PC-9 (cell line): ENCODE measurements around the gene TCF12. TPM values are rescaled to one million over a fixed set of nuclear protein-coding genes. Genes with fewer than 3 reads are reported as not detected.

ENCODE experiments used
- BruUV-seq: library from RNA; stranded (reverse); fragments of 400-500 nt; replicated peaks from 2 replicates; lab custom pipeline; 2021; lab: Mats Ljungman, UMichigan
- CTCF ChIA-PET: fragments of 300-600 bp; sonication (Branson Sonifier 250); formaldehyde crosslinking; loops from one replicate; lab custom pipeline; 2022; ENCODE audit warnings: antibody characterized with exemption; lab: Charles Lee
- POLR2A ChIA-PET: fragments of 300-600 bp; sonication (Branson Sonifier 250); formaldehyde crosslinking; loops from one replicate; lab custom pipeline; 2022; ENCODE audit warnings: antibody characterized with exemption; ENCODE audit not compliant: unreplicated experiment; lab: Charles Lee
- DNase-seq, 2 experiments: peaks; one replicate each; pipeline versions ENCODE4 v3.0.0 to v3.0.0-alpha.2; 2015 to 2022; ENCODE audit warnings: mixed read lengths in 1 of 2
- H2AFZ ChIP-seq: fragments of 200-600 bp; sonication (generic); 2 replicates; pipeline ENCODE4 v1.8.1; 2017; ENCODE audit warnings: antibody characterized with exemption
- H3F3A ChIP-seq: fragments of 200-600 bp; sonication (generic); 2 replicates; pipeline ENCODE4 v1.8.1; 2017; ENCODE audit warnings: antibody characterized with exemption, mild to moderate bottlenecking, low read depth; ENCODE audit not compliant: insufficient read depth
- H3K27ac ChIP-seq: fragments of 200-600 bp; sonication (generic); 2 replicates; pipeline ENCODE4 v1.6.1; 2016; ENCODE audit warnings: mixed run types
- H3K27me3 ChIP-seq: fragments of 200-600 bp; sonication (generic); 2 replicates; pipeline ENCODE4 v1.6.1; 2016; ENCODE audit warnings: low read depth, mixed run types; ENCODE audit not compliant: insufficient read depth
- H3K36me3 ChIP-seq: fragments of 200-600 bp; sonication (generic); 2 replicates; pipeline ENCODE4 v1.6.1; 2016; ENCODE audit warnings: low read depth, mixed run types
- H3K4me1 ChIP-seq: fragments of 200-600 bp; sonication (generic); replicated peaks from 2 replicates; pipeline ENCODE4 v1.6.1; 2016; ENCODE audit warnings: mixed run types; ENCODE audit not compliant: insufficient read depth
- H3K4me2 ChIP-seq: fragments of 200-600 bp; sonication (generic); 2 replicates; pipeline ENCODE4 v1.6.1; 2017; ENCODE audit warnings: mixed run types
- H3K4me3 ChIP-seq: fragments of 200-600 bp; sonication (generic); 2 replicates; pipeline ENCODE4 v1.6.1; 2016; ENCODE audit warnings: mixed run types
- H3K79me2 ChIP-seq: fragments of 200-600 bp; sonication (generic); 2 replicates; pipeline ENCODE4 v1.6.1; 2017; ENCODE audit warnings: low read depth, mixed run types
- H3K9me2 ChIP-seq: fragments of 200-600 bp; sonication (generic); 2 replicates; pipeline ENCODE4 v1.8.1; 2017; ENCODE audit warnings: mild to moderate bottlenecking; ENCODE audit not compliant: insufficient read depth
- H3K9me3 ChIP-seq: fragments of 200-600 bp; sonication (generic); 2 replicates; pipeline ENCODE4 v1.8.1; 2016; ENCODE audit warnings: low read depth; ENCODE audit not compliant: insufficient read depth
- H4K20me1 ChIP-seq: fragments of 200-600 bp; sonication (generic); 2 replicates; pipeline ENCODE4 v1.8.1; 2017; ENCODE audit not compliant: insufficient read depth
- CTCF ChIP-seq: fragments of 200-600 bp; sonication (generic); conservative IDR thresholded peaks from 2 replicates; pipeline ENCODE4 v1.6.1; 2017; ENCODE audit warnings: mixed run types, antibody characterized with exemption, mild to moderate bottlenecking, moderate library complexity
- EZH2 ChIP-seq: fragments of 200-600 bp; sonication (generic); IDR thresholded peaks from 2 replicates; pipeline ENCODE4 v1.8.0; 2017; ENCODE audit warnings: antibody characterized with exemption, low read depth
- intact Hi-C: fragments of 100-400 bp; cut with micrococcal nuclease; formaldehyde crosslinking; loops from one replicate; pipeline ENCODE4 v1.10.0; 2022; ENCODE audit not compliant: unreplicated experiment
- total RNA-seq: library from RNA; stranded (reverse); gene quantifications from 2 replicates; pipeline ENCODE4 v1.2.3, GENCODE V29; 2021

Gene TCF12
- total RNA-seq, 1 experiment from 2014 or later = 60.1 TPM

DNA sequence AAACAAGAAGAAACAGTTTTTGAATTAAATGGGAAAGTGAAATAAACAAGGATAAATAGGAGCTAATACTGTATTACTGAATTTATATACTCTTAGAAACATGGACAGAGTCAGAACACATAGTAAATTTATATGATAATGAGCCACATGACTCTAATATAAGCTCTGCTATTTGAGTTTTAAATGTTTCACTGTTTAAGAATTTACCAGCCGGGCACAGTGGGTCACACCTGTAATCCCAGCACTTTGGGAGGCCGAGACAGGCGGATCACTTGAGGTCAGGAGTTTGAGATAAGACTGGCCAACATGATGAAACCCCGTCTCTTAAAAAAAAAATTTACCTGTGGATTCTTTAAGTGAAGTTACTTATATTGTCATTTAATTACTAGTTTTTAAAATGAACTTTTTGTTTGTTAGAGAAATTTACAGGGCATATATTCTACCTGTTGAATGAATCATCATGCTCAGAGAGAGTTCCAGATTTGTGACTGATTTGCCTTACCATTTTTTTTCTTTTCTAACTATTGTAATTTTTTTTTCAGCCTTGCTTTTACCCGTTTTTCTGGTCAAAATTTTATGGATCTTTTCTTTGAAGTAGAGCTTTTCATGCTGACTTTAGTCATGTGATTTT, 125.7 kb downstream of the TCF12 start:
- ChIA-PET POLR2A (no interaction called here), CTCF (no interaction called here)
- no peaks in the 10 kb centered on the region for H3K4me1 ChIP-seq
- no peak overlapping the region for H2AFZ ChIP-seq
- H3F3A ChIP-seq = no peaks in the 10 kb centered on the region
- H3K9me2 ChIP-seq = no peaks in the 10 kb centered on the region
- no peaks in the 10 kb centered on the region for H3K9me3 ChIP-seq
- H3K27me3 ChIP-seq = no peaks in the 10 kb centered on the region
- no peaks in the 10 kb centered on the region for H4K20me1 ChIP-seq
- no peaks in the 10 kb centered on the region for H3K79me2 ChIP-seq
- no peak overlapping the region for H3K4me3 ChIP-seq
- intact Hi-C loops = no loop called here
- TF ChIP-seq CTCF (no peak), EZH2 (no peak)
- no TSS peak for BruUV-seq
- H3K27ac ChIP-seq = no peak overlapping the region
- no peak overlapping the region for H3K4me2 ChIP-seq
- DNase-seq = no peak
- no peaks in the 10 kb centered on the region for H3K36me3 ChIP-seq

DNA sequence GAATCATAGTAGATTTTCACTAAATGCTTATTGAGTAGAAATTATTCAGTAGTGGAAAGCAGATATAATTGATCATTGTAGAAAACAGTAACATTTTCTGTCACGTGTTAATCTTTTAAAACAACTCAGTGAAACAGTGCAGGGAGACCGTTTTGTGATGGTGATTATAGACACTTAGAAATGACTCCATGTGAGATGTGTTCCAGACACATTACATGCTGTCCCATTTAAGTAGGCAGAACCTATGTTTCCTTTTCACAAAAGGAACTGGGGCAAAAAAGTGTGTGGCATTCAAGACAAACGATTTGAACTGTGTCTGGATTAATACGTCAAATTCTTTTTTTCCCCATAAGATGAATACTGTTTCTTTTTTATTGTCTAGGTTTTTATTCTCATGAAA, 126.5 kb downstream of the TCF12 start:
- Histone ChIP-seq H3K27ac (no peak overlapping the region), H3K27me3 (no peaks in the 10 kb centered on the region), H3F3A (no peaks in the 10 kb centered on the region), H3K4me1 (no peaks in the 10 kb centered on the region), H2AFZ (no peak overlapping the region), H3K36me3 (no peaks in the 10 kb centered on the region), H3K9me2 (no peaks in the 10 kb centered on the region), H3K9me3 (no peaks in the 10 kb centered on the region), H3K79me2 (no peaks in the 10 kb centered on the region), H4K20me1 (no peaks in the 10 kb centered on the region), H3K4me2 (no peak overlapping the region), H3K4me3 (no peak overlapping the region)
- no TSS peak for BruUV-seq
- no peak for DNase-seq
- TF ChIP-seq CTCF (no peak), EZH2 (no peak)
- POLR2A ChIA-PET = no interaction called here
- CTCF ChIA-PET = no interaction called here
- intact Hi-C loops = no loop called here

DNA sequence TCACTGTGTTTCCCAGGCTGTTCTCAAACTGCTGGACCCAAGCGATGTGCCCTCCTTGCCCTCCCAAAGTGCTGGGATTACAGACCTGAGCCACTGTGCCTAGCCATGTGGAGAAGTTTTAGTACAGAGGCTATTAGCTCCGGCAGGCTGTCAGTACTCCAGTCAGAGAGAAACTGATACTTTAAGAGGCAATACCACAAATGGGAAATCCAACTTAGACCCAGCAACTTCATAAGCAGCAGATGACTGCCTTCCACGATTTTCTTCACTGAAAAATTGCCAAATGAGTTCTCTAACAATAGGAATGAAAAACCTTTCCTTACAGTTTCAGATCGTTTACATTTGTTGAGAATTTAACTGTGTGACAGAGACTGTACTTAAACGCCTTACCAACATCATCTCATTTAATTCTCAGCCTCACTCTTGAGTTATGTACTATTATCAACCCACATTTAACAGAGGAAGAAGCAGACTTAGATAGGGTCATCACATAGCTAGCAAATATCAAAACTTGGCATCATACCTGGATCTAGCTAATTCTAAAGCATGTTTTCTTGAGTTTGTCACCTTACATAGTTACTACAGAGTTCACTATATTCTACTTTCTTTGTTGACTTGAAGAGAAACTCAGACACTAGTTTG, 127.4 kb downstream of the TCF12 start:
- Histone ChIP-seq H3K9me3 (no peaks in the 10 kb centered on the region), H3K36me3 (no peaks in the 10 kb centered on the region), H3F3A (no peaks in the 10 kb centered on the region), H3K79me2 (no peaks in the 10 kb centered on the region), H3K4me1 (no peaks in the 10 kb centered on the region), H2AFZ (no peak overlapping the region), H3K4me3 (no peak overlapping the region), H3K27ac (no peak overlapping the region), H3K4me2 (no peak overlapping the region), H4K20me1 (no peaks in the 10 kb centered on the region), H3K9me2 (no peaks in the 10 kb centered on the region), H3K27me3 (no peaks in the 10 kb centered on the region)
- ChIA-PET CTCF (no interaction called here), POLR2A (no interaction called here)
- TF ChIP-seq EZH2 = no peak
- no peak for TF ChIP-seq CTCF
- no peak for DNase-seq
- BruUV-seq = no TSS peak
- intact Hi-C loops = no loop called here
